ENCODE measurements around the gene ATP5F1D. TPM values are rescaled to one million over a fixed set of nuclear protein-coding genes. Genes with fewer than 3 reads are reported as not detected.

The ATP5F1D gene
- total and polyA plus RNA-seq, 2 of the 13 experiments (the other 11 are each of a cell fraction or from before 2014, with no cell fraction given), result 39.4 to 78.7 TPM

DNA sequence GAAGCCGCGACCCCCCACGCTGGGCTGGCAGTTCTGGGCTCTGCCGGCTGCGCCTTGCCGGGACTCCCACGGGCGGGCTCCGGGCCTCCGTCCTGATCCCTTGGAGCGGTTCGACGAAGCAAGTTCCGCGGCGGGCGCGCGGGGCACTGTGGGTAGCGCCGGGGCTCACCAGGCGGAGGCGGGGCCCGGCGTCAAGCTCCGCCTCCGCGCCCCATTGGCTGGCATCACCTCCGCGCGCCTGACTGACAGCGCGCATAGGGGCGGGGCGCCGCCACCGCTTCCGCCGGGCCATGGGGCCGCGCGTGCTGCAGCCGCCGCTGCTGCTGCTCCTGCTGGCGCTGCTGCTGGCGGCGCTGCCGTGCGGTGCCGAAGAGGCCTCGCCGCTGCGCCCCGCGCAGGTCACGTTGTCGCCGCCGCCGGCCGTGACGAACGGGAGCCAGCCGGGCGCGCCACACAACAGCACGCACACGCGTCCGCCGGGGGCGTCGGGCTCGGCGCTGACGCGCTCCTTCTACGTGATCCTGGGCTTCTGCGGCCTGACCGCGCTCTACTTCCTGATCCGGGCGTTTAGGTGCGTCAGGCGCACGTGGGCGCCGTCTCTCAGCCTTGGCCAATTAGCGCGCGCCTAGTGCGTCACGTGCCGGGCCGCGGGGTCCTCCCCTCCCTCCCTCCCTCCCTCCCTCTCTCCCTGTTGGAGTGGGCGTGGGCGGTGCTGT is 33.9 kb downstream of the ATP5F1D start, which contains the start of gene FAM174C (continued):
- no peak for TF ChIP-seq CENPBD1 (CRISPR knock-in tag; IDR thresholded peaks at IDR 0.05; ENCODE audit: borderline replicate concordance, low read depth)
- no peak for TF ChIP-seq ZNF646 (CRISPR knock-in tag; IDR thresholded peaks at IDR 0.05)
- no peak for TF ChIP-seq ZNF10 (CRISPR knock-in tag; IDR thresholded peaks at IDR 0.05; ENCODE audit: borderline replicate concordance, low read depth)
- no peak for TF ChIP-seq ZBTB7A (CRISPR knock-in tag; IDR thresholded peaks at IDR 0.05)
- TF ChIP-seq REST (IDR thresholded peaks at IDR 0.05; ENCODE audit: borderline replicate concordance in 1 of 2, low read depth in 1 of 2, low read length in 2 of 2), result 0 out of 4 replicates have a peak, but pooled peaks of 1 of the 2 experiments have one; percentile 34
- TF ChIP-seq SP140L (CRISPR knock-in tag; IDR thresholded peaks at IDR 0.05; ENCODE audit: borderline replicate concordance), result no peak
- TF ChIP-seq ZNF772 (CRISPR knock-in tag; IDR thresholded peaks at IDR 0.05), result peak; percentile 50; the same call in 1 of the 2 replicates
- TF ChIP-seq SNRNP70 (IDR thresholded peaks at IDR 0.05; ENCODE audit: low read depth, low read length), result no peak
- TF ChIP-seq SPEN (CRISPR knock-in tag; IDR thresholded peaks at IDR 0.05; ENCODE audit: low read depth), result peak; percentile 16
- TF ChIP-seq MED8 (CRISPR knock-in tag; IDR thresholded peaks at IDR 0.05; ENCODE audit: insufficient replicate concordance), result peak; percentile 34
- TF ChIP-seq ZNF317 (CRISPR knock-in tag; IDR thresholded peaks at IDR 0.05), result peak; percentile 24; the same call in 1 of the 2 replicates
- no peak for TF ChIP-seq ATRX (CRISPR knock-in tag; IDR thresholded peaks at IDR 0.05; ENCODE audit: borderline replicate concordance)
- no peak; the same call in 1 of the 2 replicates for TF ChIP-seq RFX1 (IDR thresholded peaks at IDR 0.05)
- TF ChIP-seq ZNF7 (CRISPR knock-in tag; IDR thresholded peaks at IDR 0.05), result no peak
- TF ChIP-seq, protein P1, sequence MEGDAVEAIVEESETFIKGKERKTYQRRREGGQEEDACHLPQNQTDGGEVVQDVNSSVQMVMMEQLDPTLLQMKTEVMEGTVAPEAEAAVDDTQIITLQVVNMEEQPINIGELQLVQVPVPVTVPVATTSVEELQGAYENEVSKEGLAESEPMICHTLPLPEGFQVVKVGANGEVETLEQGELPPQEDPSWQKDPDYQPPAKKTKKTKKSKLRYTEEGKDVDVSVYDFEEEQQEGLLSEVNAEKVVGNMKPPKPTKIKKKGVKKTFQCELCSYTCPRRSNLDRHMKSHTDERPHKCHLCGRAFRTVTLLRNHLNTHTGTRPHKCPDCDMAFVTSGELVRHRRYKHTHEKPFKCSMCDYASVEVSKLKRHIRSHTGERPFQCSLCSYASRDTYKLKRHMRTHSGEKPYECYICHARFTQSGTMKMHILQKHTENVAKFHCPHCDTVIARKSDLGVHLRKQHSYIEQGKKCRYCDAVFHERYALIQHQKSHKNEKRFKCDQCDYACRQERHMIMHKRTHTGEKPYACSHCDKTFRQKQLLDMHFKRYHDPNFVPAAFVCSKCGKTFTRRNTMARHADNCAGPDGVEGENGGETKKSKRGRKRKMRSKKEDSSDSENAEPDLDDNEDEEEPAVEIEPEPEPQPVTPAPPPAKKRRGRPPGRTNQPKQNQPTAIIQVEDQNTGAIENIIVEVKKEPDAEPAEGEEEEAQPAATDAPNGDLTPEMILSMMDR (CRISPR knock-in tag; IDR thresholded peaks at IDR 0.05), result no peak; the same call in 1 of the 2 replicates
- TF ChIP-seq KAT8 (CRISPR knock-in tag; IDR thresholded peaks at IDR 0.05), result peak; percentile 80; the same call in 1 of the 2 replicates

Measured in HepG2 (cell line).